Measurements from ENCODE around the gene ZNF514. TPM values are rescaled to one million over a fixed set of nuclear protein-coding genes. Genes with fewer than 3 reads are reported as not detected.

Gene ZNF514
- total RNA-seq, 1 experiment from 2014 or later: 20.5 TPM

DNA sequence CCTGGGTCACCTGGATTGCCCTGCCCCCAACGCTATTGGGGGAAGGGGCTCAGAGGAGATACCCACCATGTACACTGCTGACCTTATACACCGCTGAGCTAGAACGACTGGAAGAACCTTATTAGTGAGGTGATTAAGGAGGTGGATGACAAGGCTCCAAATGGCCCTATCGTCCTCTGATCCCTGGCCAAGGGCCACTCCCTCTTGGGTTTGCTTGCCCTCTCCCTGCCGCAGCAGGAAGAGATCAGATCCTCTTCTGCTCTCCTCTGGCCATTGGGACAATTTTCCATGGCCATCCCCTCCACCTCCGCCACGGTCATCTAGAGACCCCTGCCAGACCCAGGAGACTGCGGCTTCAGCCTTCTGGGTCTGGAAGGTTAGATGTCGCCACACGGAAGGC lies 1.2 kb downstream of the ZNF514 start:
- in situ Hi-C loops (cut with HindIII; ENCODE audit: low pct_unique_long_range_greater_than_20kb, low sequenced_read_pairs) (no loop called here), intact Hi-C loops (cut with micrococcal nuclease; ENCODE audit: unreplicated experiment) (no loop called here)
- H3K36me3 ChIP-seq (ENCODE audit: control insufficient read depth, insufficient read depth, low read length): no peaks in the 10 kb centered on the region; the same call in none of the 2 replicates
- CTCF ChIA-PET: no interaction called here
- H3K27me3 ChIP-seq (ENCODE audit: control insufficient read depth, insufficient read depth, low read length): no peaks in the 10 kb centered on the region
- no TSS peak for BruUV-seq (replicated peaks)
- H3K4me3 ChIP-seq (ENCODE audit: low read depth in 2 of 2, low read length in 2 of 2): peak overlapping the region; percentile 68 to 74
- DNase-seq (ENCODE audit: low read depth, low spot score): no peak
- peaks cover 48% of the 10 kb centered on the region for H3K9me3 ChIP-seq (ENCODE audit: control insufficient read depth, insufficient read depth, low read depth, low read length)
- H3K27ac ChIP-seq (ENCODE audit: low read length): peak overlapping the region; percentile 84
- TF ChIP-seq POLR2AphosphoS5 (IDR thresholded peaks at IDR 0.05; ENCODE audit: low read depth, low read length) (no peak), SIN3A (IDR thresholded peaks at IDR 0.05; ENCODE audit: borderline replicate concordance, insufficient read depth, low read depth, low read length) (no peak), TCF7L2 (IDR thresholded peaks at IDR 0.05; ENCODE audit: low read depth, low read length) (no peak), REST (IDR thresholded peaks at IDR 0.05; ENCODE audit: insufficient read depth in 1 of 2, low read depth in 2 of 2, low read length in 1 of 2) (no peak)
- TF ChIP-seq, protein P1, sequence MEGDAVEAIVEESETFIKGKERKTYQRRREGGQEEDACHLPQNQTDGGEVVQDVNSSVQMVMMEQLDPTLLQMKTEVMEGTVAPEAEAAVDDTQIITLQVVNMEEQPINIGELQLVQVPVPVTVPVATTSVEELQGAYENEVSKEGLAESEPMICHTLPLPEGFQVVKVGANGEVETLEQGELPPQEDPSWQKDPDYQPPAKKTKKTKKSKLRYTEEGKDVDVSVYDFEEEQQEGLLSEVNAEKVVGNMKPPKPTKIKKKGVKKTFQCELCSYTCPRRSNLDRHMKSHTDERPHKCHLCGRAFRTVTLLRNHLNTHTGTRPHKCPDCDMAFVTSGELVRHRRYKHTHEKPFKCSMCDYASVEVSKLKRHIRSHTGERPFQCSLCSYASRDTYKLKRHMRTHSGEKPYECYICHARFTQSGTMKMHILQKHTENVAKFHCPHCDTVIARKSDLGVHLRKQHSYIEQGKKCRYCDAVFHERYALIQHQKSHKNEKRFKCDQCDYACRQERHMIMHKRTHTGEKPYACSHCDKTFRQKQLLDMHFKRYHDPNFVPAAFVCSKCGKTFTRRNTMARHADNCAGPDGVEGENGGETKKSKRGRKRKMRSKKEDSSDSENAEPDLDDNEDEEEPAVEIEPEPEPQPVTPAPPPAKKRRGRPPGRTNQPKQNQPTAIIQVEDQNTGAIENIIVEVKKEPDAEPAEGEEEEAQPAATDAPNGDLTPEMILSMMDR (IDR thresholded peaks at IDR 0.05): no peak
- peaks cover 8% of the 10 kb centered on the region; the same call in 1 of the 2 replicates for H3K4me1 ChIP-seq (ENCODE audit: control insufficient read depth, insufficient read depth, low read length)
- POLR2A ChIA-PET: no interaction called here
- no peak for ATAC-seq

- TSS peak; percentile 58 for BruUV-seq (replicated peaks)
- in situ Hi-C loops (cut with HindIII; ENCODE audit: low pct_unique_long_range_greater_than_20kb, low sequenced_read_pairs) (no loop called here), intact Hi-C loops (cut with micrococcal nuclease; ENCODE audit: unreplicated experiment) (no loop called here)
- H3K27ac ChIP-seq (ENCODE audit: low read length): no peak overlapping the region
- POLR2A ChIA-PET: no interaction called here
- H3K9me3 ChIP-seq (ENCODE audit: control insufficient read depth, insufficient read depth, low read depth, low read length): peaks cover 92% of the 10 kb centered on the region
- H3K4me3 ChIP-seq (ENCODE audit: low read depth in 2 of 2, low read length in 2 of 2): no peak overlapping the region
- no peak for ATAC-seq
- H3K27me3 ChIP-seq (ENCODE audit: control insufficient read depth, insufficient read depth, low read length): no peaks in the 10 kb centered on the region
- CTCF ChIA-PET: no interaction called here
- TF ChIP-seq POLR2AphosphoS5 (IDR thresholded peaks at IDR 0.05; ENCODE audit: low read depth, low read length) (no peak), REST (IDR thresholded peaks at IDR 0.05; ENCODE audit: insufficient read depth in 1 of 2, low read depth in 2 of 2, low read length in 1 of 2) (no peak), SIN3A (IDR thresholded peaks at IDR 0.05; ENCODE audit: borderline replicate concordance, insufficient read depth, low read depth, low read length) (no peak), TCF7L2 (IDR thresholded peaks at IDR 0.05; ENCODE audit: low read depth, low read length) (no peak)
- TF ChIP-seq, protein P1 (IDR thresholded peaks at IDR 0.05): no peak
- no peaks in the 10 kb centered on the region for H3K4me1 ChIP-seq (ENCODE audit: control insufficient read depth, insufficient read depth, low read length)
- H3K36me3 ChIP-seq (ENCODE audit: control insufficient read depth, insufficient read depth, low read length): peaks cover 10% of the 10 kb centered on the region
- no peak for DNase-seq (ENCODE audit: low read depth, low spot score)
Measured at GRCh38 chr2:95149397-95149984, 10.2 kb downstream of the ZNF514 start.

All from Panc1 (cell line).